Liver (tissue), 9 donors: ENCODE data around the gene SHLD1. TPM values are rescaled to one million over a fixed set of nuclear protein-coding genes. Genes with fewer than 3 reads are reported as not detected.

Experiments
- DNase-seq: peaks from one replicate; pipeline ENCODE4 v3.0.0-alpha.2; 2017; ENCODE audit warnings: low spot score
- H3K27ac ChIP-seq, 2 donors: one replicate each; pipeline ENCODE4 v1.7.0; 2013; ENCODE audit warnings: inconsistent platforms in 2 of 2, low read length in 2 of 2, control low read depth in 1 of 2, low read depth in 1 of 2, mild to moderate bottlenecking in 1 of 2
- H3K27me3 ChIP-seq, 4 donors: one replicate each; pipeline versions ENCODE4 v1.6.1 to v1.7.0; 2013; ENCODE audit warnings: low read length in 3 of 4, inconsistent platforms in 1 of 4, mild to moderate bottlenecking in 1 of 4, moderate library complexity in 1 of 4; ENCODE audit not compliant: control insufficient read depth in 4 of 4, insufficient read depth in 4 of 4
- H3K36me3 ChIP-seq, 4 donors: one replicate each; pipeline versions ENCODE4 v1.6.1 to v1.7.0; 2013; ENCODE audit warnings: low read length in 3 of 4, mild to moderate bottlenecking in 3 of 4, low read depth in 1 of 4, moderate library complexity in 1 of 4; ENCODE audit not compliant: control insufficient read depth in 4 of 4, insufficient read depth in 3 of 4
- H3K4me1 ChIP-seq, 4 donors: one replicate each; pipeline versions ENCODE4 v1.6.1 to v1.7.0; 2013; ENCODE audit warnings: low read length in 3 of 4, mild to moderate bottlenecking in 3 of 4, moderate library complexity in 1 of 4; ENCODE audit not compliant: control insufficient read depth in 4 of 4, insufficient read depth in 4 of 4
- H3K4me3 ChIP-seq, 3 donors: one replicate each; pipeline versions ENCODE4 v1.6.1 to v1.7.0; 2013; ENCODE audit warnings: low read length in 3 of 3, control low read depth in 1 of 3, low read depth in 1 of 3, mild to moderate bottlenecking in 1 of 3
- H3K9ac ChIP-seq, 2 donors: one replicate each; pipeline ENCODE4 v1.7.0; 2013; ENCODE audit warnings: low read length in 2 of 2, mild to moderate bottlenecking in 2 of 2, moderate library complexity in 2 of 2, control low read depth in 1 of 2, low read depth in 1 of 2
- H3K9me3 ChIP-seq, 4 donors: one replicate each; pipeline versions ENCODE4 v1.6.1 to v1.7.0; 2013; ENCODE audit warnings: low read length in 3 of 4; ENCODE audit not compliant: control insufficient read depth in 4 of 4
- ATF3 ChIP-seq: IDR thresholded peaks from 2 replicates; pipeline ENCODE4 v1.6.1; 2016; ENCODE audit warnings: antibody characterized with exemption
- CTCF ChIP-seq: fragments of 150-350 bp; IDR thresholded peaks from 2 replicates; pipeline ENCODE4 v1.5.1; 2017; ENCODE audit warnings: improper control_type of control experiment, low read depth, low read length; ENCODE audit not compliant: missing input control
- EGR1 ChIP-seq, 2 donors: IDR thresholded peaks; 2 replicates each; pipeline ENCODE4 v1.6.1; 2016 to 2018; ENCODE audit warnings: antibody characterized with exemption in 2 of 2, low read depth in 2 of 2
- FOXA1 ChIP-seq: IDR thresholded peaks from 2 replicates; pipeline ENCODE4 v1.6.1; 2016; ENCODE audit warnings: antibody characterized with exemption
- FOXA2 ChIP-seq: IDR thresholded peaks from 2 replicates; pipeline ENCODE4 v1.6.1; 2016; ENCODE audit warnings: antibody characterized with exemption
- GABPA ChIP-seq, 2 donors: IDR thresholded peaks in 1 of 2; conservative IDR thresholded peaks in 1 of 2; 2 replicates each; pipeline ENCODE4 v1.6.1; 2016; ENCODE audit warnings: antibody characterized with exemption in 2 of 2, mild to moderate bottlenecking in 1 of 2, moderate library complexity in 1 of 2
- HNF4A ChIP-seq, 2 donors: conservative IDR thresholded peaks; 2 replicates each; pipeline ENCODE4 v1.6.1; 2016; ENCODE audit warnings: antibody characterized with exemption in 2 of 2, mild to moderate bottlenecking in 2 of 2
- HNF4G ChIP-seq: IDR thresholded peaks from 2 replicates; pipeline ENCODE4 v1.6.1; 2016; ENCODE audit warnings: antibody characterized with exemption
- JUND ChIP-seq, 2 donors: IDR thresholded peaks; 2 replicates each; pipeline ENCODE4 v1.6.1; 2016; ENCODE audit warnings: antibody characterized with exemption in 2 of 2
- NR2F2 ChIP-seq: IDR thresholded peaks from 2 replicates; pipeline ENCODE4 v1.6.1; 2016; ENCODE audit warnings: antibody characterized with exemption
- RAD21 ChIP-seq, 2 donors: IDR thresholded peaks; 2 replicates each; pipeline ENCODE4 v1.6.1; 2016; ENCODE audit warnings: antibody characterized with exemption in 2 of 2, mild to moderate bottlenecking in 2 of 2
- RXRA ChIP-seq, 2 donors: IDR thresholded peaks; 2 replicates each; pipeline ENCODE4 v1.6.1; 2017 to 2018; ENCODE audit warnings: antibody characterized with exemption in 2 of 2, mild to moderate bottlenecking in 1 of 2
- SP1 ChIP-seq: IDR thresholded peaks from 2 replicates; pipeline ENCODE4 v1.6.1; 2018; ENCODE audit warnings: antibody characterized with exemption, mild to moderate bottlenecking
- TAF1 ChIP-seq: conservative IDR thresholded peaks from 2 replicates; pipeline ENCODE4 v1.6.1; 2016; ENCODE audit warnings: antibody characterized with exemption, mild to moderate bottlenecking
- YY1 ChIP-seq: IDR thresholded peaks from 2 replicates; pipeline ENCODE4 v1.6.1; 2016; ENCODE audit warnings: antibody characterized with exemption, mild to moderate bottlenecking
- WGBS: extraction: QIAGEN DNeasy Blood & Tissue Kit; methylation state at CpG from one replicate; pipeline ENCODE4 v1.1.7; 2013; 5-methylcytosine and 5-hydroxymethylcytosine counted together
- polyA plus RNA-seq, 2 donors: library from polyadenylated mRNA; stranded (reverse) in 1 of 2; unstranded in 1 of 2; fragments of 200-250 nt in 1 of 2; fragments of >200 nt in 1 of 2; fragmentation: Nextera tagmentation in 1 of 2; extraction: Ambion mirVana in 1 of 2; gene quantifications; one replicate each; pipeline versions ENCODE4 v1.2.1 to v1.2.3, GENCODE V29; 2013 to 2015
- total RNA-seq, 2 donors: library from RNA; depleted of rRNA; stranded (reverse); fragments of >200 nt; gene quantifications; one replicate each; pipeline ENCODE4 v1.2.3, GENCODE V29; 2014
- TF ChIP-seq, protein P1 (sequence below): IDR thresholded peaks from 2 replicates; pipeline ENCODE4 v1.6.1; 2016; ENCODE audit warnings: antibody characterized with exemption
- TF ChIP-seq, protein P2 (sequence below): IDR thresholded peaks from 2 replicates; pipeline ENCODE4 v1.6.1; 2016; ENCODE audit warnings: antibody characterized with exemption
- TF ChIP-seq, protein P3 (sequence below): IDR thresholded peaks from 2 replicates; pipeline ENCODE4 v1.6.1; 2016; ENCODE audit warnings: antibody characterized with exemption, mild to moderate bottlenecking
- donor health status: healthy.
- donor health status: healthy.
- donor health status: healthy.
- donor health status: healthy.
- donor health status: healthy.

The SHLD1 gene
- total and polyA plus RNA-seq, 4 donors, result 0.92 to 5.0 (median 2.0) TPM

GRCh38 chr20:5766085-5766764, 16.0 kb downstream of the SHLD1 start (continued):
- TF ChIP-seq JUND (IDR thresholded peaks at IDR 0.05), result peak in 1 of 2 donors; percentile 30
- TF ChIP-seq EGR1 (IDR thresholded peaks at IDR 0.05; ENCODE audit: low read depth in 2 of 2), result no peak
- no peak for TF ChIP-seq SP1
- TF ChIP-seq, protein P1, sequence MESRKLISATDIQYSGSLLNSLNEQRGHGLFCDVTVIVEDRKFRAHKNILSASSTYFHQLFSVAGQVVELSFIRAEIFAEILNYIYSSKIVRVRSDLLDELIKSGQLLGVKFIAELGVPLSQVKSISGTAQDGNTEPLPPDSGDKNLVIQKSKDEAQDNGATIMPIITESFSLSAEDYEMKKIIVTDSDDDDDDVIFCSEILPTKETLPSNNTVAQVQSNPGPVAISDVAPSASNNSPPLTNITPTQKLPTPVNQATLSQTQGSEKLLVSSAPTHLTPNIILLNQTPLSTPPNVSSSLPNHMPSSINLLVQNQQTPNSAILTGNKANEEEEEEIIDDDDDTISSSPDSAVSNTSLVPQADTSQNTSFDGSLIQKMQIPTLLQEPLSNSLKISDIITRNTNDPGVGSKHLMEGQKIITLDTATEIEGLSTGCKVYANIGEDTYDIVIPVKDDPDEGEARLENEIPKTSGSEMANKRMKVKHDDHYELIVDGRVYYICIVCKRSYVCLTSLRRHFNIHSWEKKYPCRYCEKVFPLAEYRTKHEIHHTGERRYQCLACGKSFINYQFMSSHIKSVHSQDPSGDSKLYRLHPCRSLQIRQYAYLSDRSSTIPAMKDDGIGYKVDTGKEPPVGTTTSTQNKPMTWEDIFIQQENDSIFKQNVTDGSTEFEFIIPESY, result no peak
- TF ChIP-seq, protein P2, sequence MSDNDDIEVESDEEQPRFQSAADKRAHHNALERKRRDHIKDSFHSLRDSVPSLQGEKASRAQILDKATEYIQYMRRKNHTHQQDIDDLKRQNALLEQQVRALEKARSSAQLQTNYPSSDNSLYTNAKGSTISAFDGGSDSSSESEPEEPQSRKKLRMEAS, result no peak
- TF ChIP-seq HNF4G, result no peak
- no peak for TF ChIP-seq TAF1
- TF ChIP-seq HNF4A (conservative IDR thresholded peaks at IDR 0.05), result peak; percentile 29 to 41

DNA sequence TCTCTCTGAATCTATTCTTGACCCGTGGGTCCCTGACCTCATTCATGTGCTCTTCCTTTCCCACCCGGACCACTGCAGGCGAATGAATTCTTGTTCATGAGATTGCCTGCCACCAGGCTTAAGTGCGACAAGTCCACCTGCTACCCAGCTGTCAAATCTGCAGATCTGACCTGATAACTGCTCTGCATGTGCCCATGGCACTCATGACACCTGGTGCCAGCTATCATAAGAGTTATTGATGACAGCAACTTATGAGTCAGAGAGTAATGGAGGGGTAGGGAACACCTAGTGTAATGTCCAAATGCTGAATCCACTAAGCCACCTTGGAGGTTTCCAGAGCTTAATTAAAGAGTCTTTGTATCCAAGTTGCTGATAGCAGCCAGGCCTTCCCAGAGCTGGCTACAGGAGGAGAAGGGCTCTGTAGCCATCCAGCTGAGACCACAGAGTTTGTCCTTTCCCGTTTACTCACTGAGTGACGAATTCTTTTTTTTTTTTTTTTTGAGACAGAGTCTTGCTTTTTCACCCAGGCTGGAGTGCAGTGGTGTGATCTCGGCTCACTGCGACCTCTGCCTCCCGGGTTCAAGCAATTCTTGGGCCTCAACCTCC, 17.4 kb downstream of the SHLD1 start:
- no peaks in the 10 kb centered on the region for H3K36me3 ChIP-seq
- H3K4me1 ChIP-seq, result peaks cover 0 to 7% (median 2%) of the 10 kb centered on the region in 4 donors
- 91% methylated on average over 9 of the region's 9 CpGs for WGBS
- no peaks in the 10 kb centered on the region for H3K9me3 ChIP-seq
- TF ChIP-seq HNF4G (no peak), NR2F2 (no peak), RXRA (IDR thresholded peaks at IDR 0.05) (no peak), EGR1 (IDR thresholded peaks at IDR 0.05; ENCODE audit: low read depth in 2 of 2) (no peak), RAD21 (IDR thresholded peaks at IDR 0.05) (no peak), GABPA (IDR thresholded peaks at IDR 0.05 in 1 of 2, conservative IDR thresholded peaks at IDR 0.05 in 1 of 2) (no peak), SP1 (no peak), YY1 (no peak), FOXA2 (no peak), CTCF (no peak), TAF1 (no peak), HNF4A (conservative IDR thresholded peaks at IDR 0.05) (no peak), ATF3 (no peak), FOXA1 (no peak)
- TF ChIP-seq, protein P2, result no peak
- TF ChIP-seq, protein P3, sequence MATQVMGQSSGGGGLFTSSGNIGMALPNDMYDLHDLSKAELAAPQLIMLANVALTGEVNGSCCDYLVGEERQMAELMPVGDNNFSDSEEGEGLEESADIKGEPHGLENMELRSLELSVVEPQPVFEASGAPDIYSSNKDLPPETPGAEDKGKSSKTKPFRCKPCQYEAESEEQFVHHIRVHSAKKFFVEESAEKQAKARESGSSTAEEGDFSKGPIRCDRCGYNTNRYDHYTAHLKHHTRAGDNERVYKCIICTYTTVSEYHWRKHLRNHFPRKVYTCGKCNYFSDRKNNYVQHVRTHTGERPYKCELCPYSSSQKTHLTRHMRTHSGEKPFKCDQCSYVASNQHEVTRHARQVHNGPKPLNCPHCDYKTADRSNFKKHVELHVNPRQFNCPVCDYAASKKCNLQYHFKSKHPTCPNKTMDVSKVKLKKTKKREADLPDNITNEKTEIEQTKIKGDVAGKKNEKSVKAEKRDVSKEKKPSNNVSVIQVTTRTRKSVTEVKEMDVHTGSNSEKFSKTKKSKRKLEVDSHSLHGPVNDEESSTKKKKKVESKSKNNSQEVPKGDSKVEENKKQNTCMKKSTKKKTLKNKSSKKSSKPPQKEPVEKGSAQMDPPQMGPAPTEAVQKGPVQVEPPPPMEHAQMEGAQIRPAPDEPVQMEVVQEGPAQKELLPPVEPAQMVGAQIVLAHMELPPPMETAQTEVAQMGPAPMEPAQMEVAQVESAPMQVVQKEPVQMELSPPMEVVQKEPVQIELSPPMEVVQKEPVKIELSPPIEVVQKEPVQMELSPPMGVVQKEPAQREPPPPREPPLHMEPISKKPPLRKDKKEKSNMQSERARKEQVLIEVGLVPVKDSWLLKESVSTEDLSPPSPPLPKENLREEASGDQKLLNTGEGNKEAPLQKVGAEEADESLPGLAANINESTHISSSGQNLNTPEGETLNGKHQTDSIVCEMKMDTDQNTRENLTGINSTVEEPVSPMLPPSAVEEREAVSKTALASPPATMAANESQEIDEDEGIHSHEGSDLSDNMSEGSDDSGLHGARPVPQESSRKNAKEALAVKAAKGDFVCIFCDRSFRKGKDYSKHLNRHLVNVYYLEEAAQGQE, result no peak
- no peak overlapping the region for H3K27ac ChIP-seq
- H3K27me3 ChIP-seq, result no peaks in the 10 kb centered on the region
- H3K4me3 ChIP-seq, result no peak overlapping the region
- H3K9ac ChIP-seq, result no peak overlapping the region
- no peak for DNase-seq
